ENCODE results near the gene FBXW11. TPM values are rescaled to one million over a fixed set of nuclear protein-coding genes. Genes with fewer than 3 reads are reported as not detected.

Gene FBXW11
- total RNA-seq, 1 experiment from 2014 or later: 34.9 TPM

DNA sequence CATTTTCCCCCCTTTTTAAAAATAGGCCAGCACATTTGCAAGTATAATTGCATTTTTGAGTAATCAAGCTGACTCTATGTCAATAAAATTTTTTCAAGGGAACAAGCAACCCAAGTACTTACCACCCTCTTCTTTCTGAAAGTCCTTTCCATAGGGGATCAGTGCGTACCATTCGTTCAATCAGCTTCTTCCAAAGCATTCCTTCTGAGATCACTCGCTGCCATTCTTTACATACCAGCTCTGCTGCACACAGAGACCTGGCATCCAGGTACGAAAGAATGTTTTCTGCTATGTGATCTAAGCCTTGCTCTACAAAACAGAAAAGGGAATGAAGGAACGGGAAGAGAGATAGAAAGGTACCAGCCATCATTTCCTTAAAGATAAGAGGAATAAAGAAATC, 106.6 kb downstream of the FBXW11 start:
- Histone ChIP-seq H3K4me1 (ENCODE audit: insufficient read depth, low read length, poor library complexity, severe bottlenecking) (no peaks in the 10 kb centered on the region), H3K27ac (ENCODE audit: low read depth, low read length, poor library complexity, severe bottlenecking) (no peak overlapping the region), H3K9me3 (ENCODE audit: low read depth, low read length, poor library complexity, severe bottlenecking) (no peaks in the 10 kb centered on the region), H3K4me3 (ENCODE audit: low read depth, low read length, poor library complexity, severe bottlenecking) (no peak overlapping the region), H3K27me3 (replicated peaks; ENCODE audit: insufficient read depth, low read depth, low read length, poor library complexity) (no peaks in the 10 kb centered on the region), H3K36me3 (ENCODE audit: insufficient read depth, low read length, poor library complexity, severe bottlenecking) (no peaks in the 10 kb centered on the region)
- CTCF ChIA-PET: no interaction called here
- TF ChIP-seq, protein P1, sequence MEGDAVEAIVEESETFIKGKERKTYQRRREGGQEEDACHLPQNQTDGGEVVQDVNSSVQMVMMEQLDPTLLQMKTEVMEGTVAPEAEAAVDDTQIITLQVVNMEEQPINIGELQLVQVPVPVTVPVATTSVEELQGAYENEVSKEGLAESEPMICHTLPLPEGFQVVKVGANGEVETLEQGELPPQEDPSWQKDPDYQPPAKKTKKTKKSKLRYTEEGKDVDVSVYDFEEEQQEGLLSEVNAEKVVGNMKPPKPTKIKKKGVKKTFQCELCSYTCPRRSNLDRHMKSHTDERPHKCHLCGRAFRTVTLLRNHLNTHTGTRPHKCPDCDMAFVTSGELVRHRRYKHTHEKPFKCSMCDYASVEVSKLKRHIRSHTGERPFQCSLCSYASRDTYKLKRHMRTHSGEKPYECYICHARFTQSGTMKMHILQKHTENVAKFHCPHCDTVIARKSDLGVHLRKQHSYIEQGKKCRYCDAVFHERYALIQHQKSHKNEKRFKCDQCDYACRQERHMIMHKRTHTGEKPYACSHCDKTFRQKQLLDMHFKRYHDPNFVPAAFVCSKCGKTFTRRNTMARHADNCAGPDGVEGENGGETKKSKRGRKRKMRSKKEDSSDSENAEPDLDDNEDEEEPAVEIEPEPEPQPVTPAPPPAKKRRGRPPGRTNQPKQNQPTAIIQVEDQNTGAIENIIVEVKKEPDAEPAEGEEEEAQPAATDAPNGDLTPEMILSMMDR (conservative IDR thresholded peaks at IDR 0.05; ENCODE audit: low read depth, low read length): no peak
- TF ChIP-seq EZH2 (IDR thresholded peaks at IDR 0.05; ENCODE audit: borderline replicate concordance, low read depth, low read length, poor library complexity, severe bottlenecking): no peak
- POLR2A ChIA-PET (ENCODE audit: low non-redundant PET): no interaction called here
- no TSS peak for BruUV-seq (replicated peaks)
- intact Hi-C loops (cut with micrococcal nuclease; ENCODE audit: unreplicated experiment): no loop called here
- no peak for DNase-seq (ENCODE audit: low spot score)

DNA sequence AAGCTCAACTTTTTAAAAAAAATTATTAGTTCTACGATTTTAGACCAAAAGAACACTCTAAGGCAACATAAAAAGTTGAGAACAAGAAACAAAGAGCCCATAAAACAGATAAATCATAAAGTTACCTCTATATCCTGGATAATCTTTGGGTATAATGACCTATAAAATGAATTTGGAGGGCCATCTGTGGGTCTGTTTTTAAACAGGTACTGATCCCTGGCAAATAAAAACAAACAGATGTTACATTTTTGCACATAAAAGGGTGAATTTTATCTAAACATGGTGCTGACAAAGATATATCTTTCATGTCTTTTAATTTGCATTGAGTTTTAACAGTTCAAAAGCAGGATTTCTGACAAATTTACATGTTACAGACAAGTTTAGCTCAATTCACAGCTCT, 107.6 kb downstream of the FBXW11 start:
- no TSS peak for BruUV-seq (replicated peaks)
- POLR2A ChIA-PET (ENCODE audit: low non-redundant PET): no interaction called here
- no peak for TF ChIP-seq EZH2 (IDR thresholded peaks at IDR 0.05; ENCODE audit: borderline replicate concordance, low read depth, low read length, poor library complexity, severe bottlenecking)
- TF ChIP-seq, protein P1 (conservative IDR thresholded peaks at IDR 0.05; ENCODE audit: low read depth, low read length): no peak

DNA sequence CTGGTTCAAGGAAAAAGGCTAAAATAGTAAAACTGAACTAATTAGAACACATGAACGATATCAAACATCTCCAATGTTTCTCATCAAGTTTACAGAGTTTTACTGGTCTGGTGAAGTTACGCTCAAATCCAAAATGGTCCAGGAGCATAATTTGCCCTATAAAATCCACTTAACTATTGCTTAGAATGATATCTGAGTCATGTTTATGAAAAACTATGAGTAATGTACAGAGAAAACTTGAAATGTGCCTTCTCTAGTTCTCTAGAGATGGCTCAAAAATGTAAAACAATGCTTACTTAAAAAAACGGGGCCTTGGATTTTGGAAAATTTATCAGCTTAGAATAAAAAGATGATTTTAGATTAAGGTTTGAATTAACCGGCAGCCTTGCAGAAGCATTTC, 108.1 kb downstream of the FBXW11 start:
- TF ChIP-seq, protein P1 (conservative IDR thresholded peaks at IDR 0.05; ENCODE audit: low read depth, low read length): no peak
- H3K9me3 ChIP-seq (ENCODE audit: low read depth, low read length, poor library complexity, severe bottlenecking): no peaks in the 10 kb centered on the region
- intact Hi-C loops (cut with micrococcal nuclease; ENCODE audit: unreplicated experiment): no loop called here
- H3K36me3 ChIP-seq (ENCODE audit: insufficient read depth, low read length, poor library complexity, severe bottlenecking): no peaks in the 10 kb centered on the region
- BruUV-seq (replicated peaks): no TSS peak
- no peak for DNase-seq (ENCODE audit: low spot score)
- H3K4me1 ChIP-seq (ENCODE audit: insufficient read depth, low read length, poor library complexity, severe bottlenecking): peaks cover 3% of the 10 kb centered on the region
- CTCF ChIA-PET: no interaction called here
- H3K27ac ChIP-seq (ENCODE audit: low read depth, low read length, poor library complexity, severe bottlenecking): no peak overlapping the region
- POLR2A ChIA-PET (ENCODE audit: low non-redundant PET): no interaction called here
- H3K4me3 ChIP-seq (ENCODE audit: low read depth, low read length, poor library complexity, severe bottlenecking): no peak overlapping the region
- H3K27me3 ChIP-seq (replicated peaks; ENCODE audit: insufficient read depth, low read depth, low read length, poor library complexity): no peaks in the 10 kb centered on the region

More for the DNA sequence above, 107.6 kb downstream of the FBXW11 start:
- no peak for DNase-seq (ENCODE audit: low spot score)
- Histone ChIP-seq H3K27me3 (replicated peaks; ENCODE audit: insufficient read depth, low read depth, low read length, poor library complexity) (no peaks in the 10 kb centered on the region), H3K36me3 (ENCODE audit: insufficient read depth, low read length, poor library complexity, severe bottlenecking) (no peaks in the 10 kb centered on the region), H3K27ac (ENCODE audit: low read depth, low read length, poor library complexity, severe bottlenecking) (no peak overlapping the region), H3K4me1 (ENCODE audit: insufficient read depth, low read length, poor library complexity, severe bottlenecking) (no peaks in the 10 kb centered on the region), H3K4me3 (ENCODE audit: low read depth, low read length, poor library complexity, severe bottlenecking) (no peak overlapping the region), H3K9me3 (ENCODE audit: low read depth, low read length, poor library complexity, severe bottlenecking) (no peaks in the 10 kb centered on the region)
- CTCF ChIA-PET: no interaction called here
- intact Hi-C loops (cut with micrococcal nuclease; ENCODE audit: unreplicated experiment): no loop called here
